DOHH2 (cell line): ENCODE measurements around the gene PIGL.

Experiments
- H3F3A ChIP-seq: fragments of 200-600 bp; sonication (generic), shearing (Covaris generic); 2 replicates; pipeline ENCODE4 v1.6.0; 2016; ENCODE audit warnings: antibody characterized with exemption, mild to moderate bottlenecking; ENCODE audit not compliant: control insufficient read depth, insufficient read depth
- H3K27ac ChIP-seq: fragments of 200-600 bp; sonication (generic); 2 replicates; pipeline ENCODE4 v1.5.1; 2014; ENCODE audit warnings: low read depth, mild to moderate bottlenecking, low read length, moderate library complexity
- H3K27me3 ChIP-seq: fragments of 200-600 bp; sonication (generic); 2 replicates; pipeline ENCODE4 v1.6.1; 2014; ENCODE audit warnings: mild to moderate bottlenecking, low read length, mixed read lengths; ENCODE audit not compliant: control insufficient read depth
- H3K36me3 ChIP-seq: fragments of 200-600 bp; sonication (generic); 2 replicates; pipeline ENCODE4 v1.6.1; 2014; ENCODE audit warnings: mild to moderate bottlenecking, low read length, moderate library complexity, mixed read lengths; ENCODE audit not compliant: control insufficient read depth
- H3K4me1 ChIP-seq: fragments of 200-600 bp; sonication (generic); 2 replicates; pipeline ENCODE4 v1.6.1; 2014; ENCODE audit warnings: mild to moderate bottlenecking, low read length, mixed read lengths; ENCODE audit not compliant: control insufficient read depth
- H3K4me2 ChIP-seq: fragments of 200-600 bp; sonication (generic); 2 replicates; pipeline ENCODE4 v1.6.0; 2014; ENCODE audit warnings: mild to moderate bottlenecking, low read length, moderate library complexity
- H3K4me3 ChIP-seq: fragments of 200-600 bp; sonication (generic); 2 replicates; pipeline ENCODE4 v1.5.1; 2014; ENCODE audit warnings: mild to moderate bottlenecking, low read length, mixed read lengths
- H3K79me2 ChIP-seq: fragments of 200-600 bp; sonication (generic); 2 replicates; pipeline ENCODE4 v1.6.1; 2014; ENCODE audit warnings: mild to moderate bottlenecking, low read length, mixed read lengths; ENCODE audit not compliant: control insufficient read depth
- H3K9me2 ChIP-seq: fragments of 200-600 bp; sonication (generic); replicated peaks from 2 replicates; pipeline ENCODE4 v1.6.1; 2014; ENCODE audit warnings: mild to moderate bottlenecking, low read length, mixed read lengths; ENCODE audit not compliant: control insufficient read depth
- H3K9me3 ChIP-seq: fragments of 200-600 bp; sonication (generic); 2 replicates; pipeline ENCODE4 v1.6.1; 2014; ENCODE audit warnings: antibody characterized with exemption, low read length, mixed read lengths; ENCODE audit not compliant: control insufficient read depth, insufficient read depth
- H4K20me1 ChIP-seq: fragments of 200-600 bp; sonication (generic); 2 replicates; pipeline ENCODE4 v1.6.0; 2014; ENCODE audit warnings: low read depth, mild to moderate bottlenecking, antibody characterized with exemption, low read length, moderate library complexity; ENCODE audit not compliant: control insufficient read depth, insufficient read depth
- EZH2phosphoT487 ChIP-seq: fragments of 200-600 bp; sonication (generic); IDR thresholded peaks from 2 replicates; pipeline ENCODE4 v1.6.1; 2017; ENCODE audit warnings: borderline replicate concordance, mild to moderate bottlenecking, antibody characterized with exemption, low read length, moderate library complexity, mixed read lengths
- TF ChIP-seq, protein P1 (sequence below): fragments of 200-600 bp; sonication (generic); IDR thresholded peaks from one replicate; pipeline ENCODE4 v1.5.1; 2014; ENCODE audit warnings: antibody characterized with exemption, mild to moderate bottlenecking, low read depth, low read length; ENCODE audit not compliant: poor library complexity, severe bottlenecking

PIGL gene

DNA sequence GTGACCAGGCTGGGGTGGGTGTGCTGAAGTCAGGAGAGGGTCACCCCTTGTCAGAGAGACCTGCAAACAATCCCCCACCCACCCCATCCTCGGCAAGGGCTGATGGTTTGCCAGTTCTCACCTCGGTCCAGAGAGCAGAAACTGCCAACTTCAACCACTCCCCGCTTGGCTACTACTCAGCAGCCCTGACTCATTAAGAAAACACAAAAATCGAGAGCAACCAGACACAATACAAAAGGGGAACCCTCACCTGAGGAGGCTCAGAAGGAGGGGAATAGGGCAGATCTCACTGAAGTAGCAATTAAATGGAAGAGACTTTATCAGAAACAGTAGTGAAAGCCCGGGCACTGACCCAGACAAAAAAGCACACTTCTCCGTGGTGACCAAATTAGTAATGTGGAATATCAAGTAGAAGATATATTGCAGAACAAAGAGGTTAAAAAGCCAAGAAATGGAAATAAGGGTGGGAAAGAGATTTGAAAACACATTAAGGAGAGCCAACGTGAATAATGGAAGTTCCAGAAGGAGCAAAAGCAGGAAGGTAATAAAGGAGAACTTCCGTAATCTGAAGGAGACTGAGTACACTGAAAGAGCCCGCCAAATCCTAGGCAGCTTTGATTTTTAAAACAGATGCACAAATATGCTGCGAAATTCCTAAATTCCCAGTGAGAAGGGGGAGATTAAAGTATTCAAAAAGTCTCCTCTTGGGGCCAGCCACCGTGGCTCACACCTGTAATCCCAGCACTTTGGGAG is 112.7 kb downstream of the PIGL start:
- no peak overlapping the region for H3K27ac ChIP-seq
- H3K36me3 ChIP-seq, result peaks cover 6% of the 10 kb centered on the region; the same call in 1 of the 2 replicates
- H3K9me2 ChIP-seq, result no peaks in the 10 kb centered on the region
- peaks cover 5% of the 10 kb centered on the region; the same call in 1 of the 2 replicates for H3F3A ChIP-seq
- no peaks in the 10 kb centered on the region for H3K79me2 ChIP-seq
- peak overlapping the region; percentile 33; the same call in 1 of the 2 replicates for H3K4me3 ChIP-seq
- peak overlapping the region; percentile 50 for H3K4me2 ChIP-seq
- TF ChIP-seq, protein P1, sequence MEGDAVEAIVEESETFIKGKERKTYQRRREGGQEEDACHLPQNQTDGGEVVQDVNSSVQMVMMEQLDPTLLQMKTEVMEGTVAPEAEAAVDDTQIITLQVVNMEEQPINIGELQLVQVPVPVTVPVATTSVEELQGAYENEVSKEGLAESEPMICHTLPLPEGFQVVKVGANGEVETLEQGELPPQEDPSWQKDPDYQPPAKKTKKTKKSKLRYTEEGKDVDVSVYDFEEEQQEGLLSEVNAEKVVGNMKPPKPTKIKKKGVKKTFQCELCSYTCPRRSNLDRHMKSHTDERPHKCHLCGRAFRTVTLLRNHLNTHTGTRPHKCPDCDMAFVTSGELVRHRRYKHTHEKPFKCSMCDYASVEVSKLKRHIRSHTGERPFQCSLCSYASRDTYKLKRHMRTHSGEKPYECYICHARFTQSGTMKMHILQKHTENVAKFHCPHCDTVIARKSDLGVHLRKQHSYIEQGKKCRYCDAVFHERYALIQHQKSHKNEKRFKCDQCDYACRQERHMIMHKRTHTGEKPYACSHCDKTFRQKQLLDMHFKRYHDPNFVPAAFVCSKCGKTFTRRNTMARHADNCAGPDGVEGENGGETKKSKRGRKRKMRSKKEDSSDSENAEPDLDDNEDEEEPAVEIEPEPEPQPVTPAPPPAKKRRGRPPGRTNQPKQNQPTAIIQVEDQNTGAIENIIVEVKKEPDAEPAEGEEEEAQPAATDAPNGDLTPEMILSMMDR, result no peak
- TF ChIP-seq EZH2phosphoT487, result no peak
- no peaks in the 10 kb centered on the region for H3K27me3 ChIP-seq
- no peaks in the 10 kb centered on the region for H4K20me1 ChIP-seq
- H3K4me1 ChIP-seq, result peaks cover 48% of the 10 kb centered on the region
- no peaks in the 10 kb centered on the region for H3K9me3 ChIP-seq

DNA sequence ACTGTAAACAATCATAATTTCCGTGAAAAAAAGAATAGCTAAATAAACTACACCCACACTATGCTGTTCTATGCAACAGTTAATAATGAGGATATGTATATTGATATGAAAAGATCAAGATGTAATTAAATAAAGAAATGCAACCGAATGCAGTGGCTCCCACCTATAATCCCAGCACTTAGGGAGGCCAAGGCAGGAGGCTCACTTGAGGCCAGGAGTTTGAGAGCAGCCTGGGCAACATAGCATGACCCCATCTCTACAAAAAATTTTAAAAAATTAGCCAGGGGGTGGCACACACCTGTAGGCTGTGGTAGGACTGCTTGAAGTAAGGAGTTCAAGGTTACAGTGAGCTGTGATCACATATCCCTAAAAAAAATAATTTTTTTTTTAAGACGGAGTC is 121.4 kb downstream of the PIGL start:
- H3K36me3 ChIP-seq, result peaks cover 10% of the 10 kb centered on the region
- H3K4me3 ChIP-seq, result no peak overlapping the region
- no peak overlapping the region for H3K4me2 ChIP-seq
- no peaks in the 10 kb centered on the region for H3K79me2 ChIP-seq
- no peak overlapping the region for H3K27ac ChIP-seq
- H3F3A ChIP-seq, result peaks cover 6% of the 10 kb centered on the region; the same call in 1 of the 2 replicates
- H4K20me1 ChIP-seq, result no peaks in the 10 kb centered on the region
- H3K9me2 ChIP-seq, result no peaks in the 10 kb centered on the region
- H3K27me3 ChIP-seq, result no peaks in the 10 kb centered on the region
- H3K4me1 ChIP-seq, result peaks cover 1% of the 10 kb centered on the region
- no peaks in the 10 kb centered on the region for H3K9me3 ChIP-seq
- no peak for TF ChIP-seq EZH2phosphoT487
- TF ChIP-seq, protein P1, result no peak

DNA sequence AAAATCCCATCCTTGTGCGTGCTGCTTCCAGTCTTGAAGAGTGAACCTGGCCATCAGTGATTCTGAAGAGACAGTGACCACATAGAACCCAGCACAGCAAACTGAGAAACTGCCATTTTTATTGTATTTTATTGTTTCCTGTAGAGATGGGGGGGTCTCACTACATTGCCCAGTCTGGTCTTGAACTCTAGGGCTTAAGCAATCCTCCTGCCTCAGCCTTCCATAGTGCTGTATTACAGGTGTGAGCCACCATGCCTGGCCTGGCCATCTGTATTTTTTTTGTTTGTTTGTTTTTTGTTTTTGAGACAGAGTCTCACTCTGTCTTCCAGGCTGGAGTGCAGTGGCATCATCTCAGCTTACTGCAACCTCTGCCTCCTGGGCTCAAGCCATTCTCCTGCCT is 122.4 kb downstream of the PIGL start:
- H3K27ac ChIP-seq, result no peak overlapping the region
- no peaks in the 10 kb centered on the region for H3K9me2 ChIP-seq
- H3K4me2 ChIP-seq, result no peak overlapping the region

More for the DNA sequence above, 122.4 kb downstream of the PIGL start:
- H3K4me3 ChIP-seq, result no peak overlapping the region
- no peaks in the 10 kb centered on the region for H3K27me3 ChIP-seq
- H3K79me2 ChIP-seq, result no peaks in the 10 kb centered on the region
- H3K9me3 ChIP-seq, result no peaks in the 10 kb centered on the region
- peaks cover 15% of the 10 kb centered on the region for H3K36me3 ChIP-seq
- H3K4me1 ChIP-seq, result no peaks in the 10 kb centered on the region
- no peaks in the 10 kb centered on the region for H4K20me1 ChIP-seq
- H3F3A ChIP-seq, result peaks cover 4% of the 10 kb centered on the region; the same call in 1 of the 2 replicates
- TF ChIP-seq, protein P1, result no peak
- TF ChIP-seq EZH2phosphoT487, result no peak
